Measurements from ENCODE around the gene MAP3K19.

The MAP3K19 gene

DNA sequence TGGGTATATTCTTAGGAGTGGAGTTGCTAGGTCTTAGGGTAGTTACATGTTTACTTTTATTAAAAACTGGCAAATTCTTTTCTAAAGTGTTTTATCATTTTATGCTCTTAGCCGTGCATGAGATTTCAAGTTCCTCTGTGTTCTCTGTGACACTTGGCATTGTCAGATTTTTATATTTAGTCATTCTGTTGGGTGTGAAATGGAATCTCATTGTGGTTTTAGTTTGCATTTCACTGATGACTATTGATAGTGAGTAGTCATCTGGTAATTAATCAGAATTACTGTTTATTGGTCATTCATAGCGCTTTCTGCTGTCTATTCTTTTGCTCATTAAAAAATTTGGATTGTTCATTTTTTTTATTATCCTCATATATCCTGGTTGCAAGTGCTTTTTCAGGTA, 39.0 kb upstream of the MAP3K19 start:
- Histone ChIP-seq H3K36me3 (ENCODE audit: control insufficient read depth in 2 of 2, insufficient read depth in 1 of 2, low read length in 2 of 2) (peaks cover 2 to 4% of the 10 kb centered on the region in 2 experiments; a peak in 2 of 3 replicates), H3K4me1 (ENCODE audit: control insufficient read depth, insufficient read depth, low read length) (no peaks in the 10 kb centered on the region), H3K9me3 (ENCODE audit: control insufficient read depth, insufficient read depth, low read depth, low read length) (no peaks in the 10 kb centered on the region), H3K4me3 (ENCODE audit: low read depth, low read length) (no peak overlapping the region), H3K27ac (ENCODE audit: extremely low read depth, low read depth, low read length) (no peak overlapping the region)
- ChIA-PET CTCF (interaction anchor here (0.6 to 0.8 kb wide), 2 partner anchors 1009 to 1436 kb away, joined by 3 to 4 read pairs; no protein-coding TSS in a partner anchor), POLR2A (no interaction called here)
- TF ChIP-seq ZNF121 (tag by site-specific recombination; IDR thresholded peaks at IDR 0.05) (no peak), GLI4 (tag by site-specific recombination; IDR thresholded peaks at IDR 0.05) (no peak), ZNF350 (tag by site-specific recombination; IDR thresholded peaks at IDR 0.05) (no peak), ZNF791 (tag by site-specific recombination; IDR thresholded peaks at IDR 0.05) (no peak), ZNF561 (tag by site-specific recombination; IDR thresholded peaks at IDR 0.05; ENCODE audit: borderline replicate concordance) (no peak), ZSCAN16 (tag by site-specific recombination; IDR thresholded peaks at IDR 0.05) (no peak), SP3 (tag by site-specific recombination; IDR thresholded peaks at IDR 0.05) (no peak), ZNF645 (tag by site-specific recombination; IDR thresholded peaks at IDR 0.05) (no peak), SETDB1 (IDR thresholded peaks at IDR 0.05; ENCODE audit: insufficient read length, low read length) (no peak), MEIS1 (CRISPR knock-in tag; IDR thresholded peaks at IDR 0.05; ENCODE audit: borderline replicate concordance) (no peak), ZNF404 (tag by site-specific recombination; IDR thresholded peaks at IDR 0.05) (no peak), GLIS2 (tag by site-specific recombination; IDR thresholded peaks at IDR 0.05) (no peak), ZNF16 (tag by site-specific recombination; IDR thresholded peaks at IDR 0.05; ENCODE audit: low read depth) (no peak), ZNF777 (tag by site-specific recombination; IDR thresholded peaks at IDR 0.05; ENCODE audit: borderline replicate concordance) (no peak), KLF16 (tag by site-specific recombination; IDR thresholded peaks at IDR 0.05) (no peak), ZNF391 (tag by site-specific recombination; IDR thresholded peaks at IDR 0.05; ENCODE audit: borderline replicate concordance, low read depth) (no peak), ZNF280C (tag by site-specific recombination; IDR thresholded peaks at IDR 0.05) (no peak)
- TF ChIP-seq, protein P1, sequence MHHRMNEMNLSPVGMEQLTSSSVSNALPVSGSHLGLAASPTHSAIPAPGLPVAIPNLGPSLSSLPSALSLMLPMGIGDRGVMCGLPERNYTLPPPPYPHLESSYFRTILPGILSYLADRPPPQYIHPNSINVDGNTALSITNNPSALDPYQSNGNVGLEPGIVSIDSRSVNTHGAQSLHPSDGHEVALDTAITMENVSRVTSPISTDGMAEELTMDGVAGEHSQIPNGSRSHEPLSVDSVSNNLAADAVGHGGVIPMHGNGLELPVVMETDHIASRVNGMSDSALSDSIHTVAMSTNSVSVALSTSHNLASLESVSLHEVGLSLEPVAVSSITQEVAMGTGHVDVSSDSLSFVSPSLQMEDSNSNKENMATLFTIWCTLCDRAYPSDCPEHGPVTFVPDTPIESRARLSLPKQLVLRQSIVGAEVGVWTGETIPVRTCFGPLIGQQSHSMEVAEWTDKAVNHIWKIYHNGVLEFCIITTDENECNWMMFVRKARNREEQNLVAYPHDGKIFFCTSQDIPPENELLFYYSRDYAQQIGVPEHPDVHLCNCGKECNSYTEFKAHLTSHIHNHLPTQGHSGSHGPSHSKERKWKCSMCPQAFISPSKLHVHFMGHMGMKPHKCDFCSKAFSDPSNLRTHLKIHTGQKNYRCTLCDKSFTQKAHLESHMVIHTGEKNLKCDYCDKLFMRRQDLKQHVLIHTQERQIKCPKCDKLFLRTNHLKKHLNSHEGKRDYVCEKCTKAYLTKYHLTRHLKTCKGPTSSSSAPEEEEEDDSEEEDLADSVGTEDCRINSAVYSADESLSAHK (tag by site-specific recombination; IDR thresholded peaks at IDR 0.05), result no peak
- TF ChIP-seq, protein P2, sequence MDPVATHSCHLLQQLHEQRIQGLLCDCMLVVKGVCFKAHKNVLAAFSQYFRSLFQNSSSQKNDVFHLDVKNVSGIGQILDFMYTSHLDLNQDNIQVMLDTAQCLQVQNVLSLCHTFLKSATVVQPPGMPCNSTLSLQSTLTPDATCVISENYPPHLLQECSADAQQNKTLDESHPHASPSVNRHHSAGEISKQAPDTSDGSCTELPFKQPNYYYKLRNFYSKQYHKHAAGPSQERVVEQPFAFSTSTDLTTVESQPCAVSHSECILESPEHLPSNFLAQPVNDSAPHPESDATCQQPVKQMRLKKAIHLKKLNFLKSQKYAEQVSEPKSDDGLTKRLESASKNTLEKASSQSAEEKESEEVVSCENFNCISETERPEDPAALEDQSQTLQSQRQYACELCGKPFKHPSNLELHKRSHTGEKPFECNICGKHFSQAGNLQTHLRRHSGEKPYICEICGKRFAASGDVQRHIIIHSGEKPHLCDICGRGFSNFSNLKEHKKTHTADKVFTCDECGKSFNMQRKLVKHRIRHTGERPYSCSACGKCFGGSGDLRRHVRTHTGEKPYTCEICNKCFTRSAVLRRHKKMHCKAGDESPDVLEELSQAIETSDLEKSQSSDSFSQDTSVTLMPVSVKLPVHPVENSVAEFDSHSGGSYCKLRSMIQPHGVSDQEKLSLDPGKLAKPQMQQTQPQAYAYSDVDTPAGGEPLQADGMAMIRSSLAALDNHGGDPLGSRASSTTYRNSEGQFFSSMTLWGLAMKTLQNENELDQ (tag by site-specific recombination; IDR thresholded peaks at IDR 0.05; ENCODE audit: low read depth), result no peak

Measured in HEK293 (cell line).